Neuronal stem cell (in vitro differentiated cells): ENCODE measurements around the gene NQO2.

ENCODE experiments used
- DNase-seq: peaks from one replicate; pipeline ENCODE4 v3.0.0-alpha.2; 2013; ENCODE audit warnings: low spot score
- H2AFZ ChIP-seq: one replicate; pipeline ENCODE4 v1.6.1; 2013; ENCODE audit warnings: mild to moderate bottlenecking, low read length, inconsistent platforms
- H2AK5ac ChIP-seq: 2 replicates; pipeline ENCODE4 v1.6.1; 2013; ENCODE audit warnings: low read depth, mild to moderate bottlenecking, inconsistent platforms, low read length, moderate library complexity, mixed read lengths
- H2BK120ac ChIP-seq: 2 replicates; pipeline ENCODE4 v1.6.1; 2013; ENCODE audit warnings: low read depth, mild to moderate bottlenecking, inconsistent platforms, low read length, moderate library complexity, mixed read lengths
- H2BK12ac ChIP-seq: one replicate; pipeline ENCODE4 v1.6.1; 2013; ENCODE audit warnings: low read length, inconsistent platforms
- H2BK15ac ChIP-seq: 2 replicates; pipeline ENCODE4 v1.6.1; 2013; ENCODE audit warnings: mild to moderate bottlenecking, low read length, inconsistent platforms, mixed read lengths
- H2BK5ac ChIP-seq: one replicate; pipeline ENCODE4 v1.6.1; 2013; ENCODE audit warnings: inconsistent platforms, mild to moderate bottlenecking, low read length, moderate library complexity
- H3K14ac ChIP-seq: one replicate; pipeline ENCODE4 v1.6.1; 2013; ENCODE audit warnings: low read length, inconsistent platforms
- H3K18ac ChIP-seq: 2 replicates; pipeline ENCODE4 v1.6.1; 2013; ENCODE audit warnings: low read length, inconsistent platforms
- H3K23ac ChIP-seq: 2 replicates; pipeline ENCODE4 v1.6.1; 2013; ENCODE audit warnings: low read depth, mild to moderate bottlenecking, mixed read lengths, low read length, inconsistent platforms; ENCODE audit not compliant: poor library complexity
- H3K27ac ChIP-seq: replicated peaks from 3 replicates; pipeline ENCODE4 v1.5.1; 2013; ENCODE audit warnings: low read length, inconsistent platforms
- H3K27me3 ChIP-seq, 3 experiments: 2 replicates each; pipeline ENCODE4 v1.6.1; 2013; ENCODE audit warnings: low read length in 3 of 3, mild to moderate bottlenecking in 2 of 3, inconsistent platforms in 1 of 3, low read depth in 1 of 3, mixed read lengths in 1 of 3, moderate library complexity in 1 of 3; ENCODE audit not compliant: control insufficient read depth in 3 of 3, insufficient read depth in 3 of 3
- H3K36me3 ChIP-seq, 2 donors: replicated peaks in 1 of 2; 2 replicates each; pipeline ENCODE4 v1.6.1; 2013; ENCODE audit warnings: low read length in 2 of 2; ENCODE audit not compliant: control insufficient read depth in 2 of 2, insufficient read depth in 2 of 2
- H3K4ac ChIP-seq: 2 replicates; pipeline ENCODE4 v1.6.1; 2013; ENCODE audit warnings: inconsistent platforms, mild to moderate bottlenecking, low read length, moderate library complexity
- H3K4me1 ChIP-seq, 2 donors: 1 replicate in 1 of 2; 2 replicates in 1 of 2; pipeline ENCODE4 v1.6.1; 2013; ENCODE audit warnings: low read length in 2 of 2, low read depth in 1 of 2; ENCODE audit not compliant: control insufficient read depth in 2 of 2, insufficient read depth in 1 of 2
- H3K4me2 ChIP-seq: one replicate; pipeline ENCODE4 v1.6.1; 2013; ENCODE audit warnings: mild to moderate bottlenecking, low read length, inconsistent platforms; ENCODE audit not compliant: insufficient read depth, poor library complexity, severe bottlenecking
- H3K4me3 ChIP-seq, 2 donors: 2 replicates each; pipeline ENCODE4 v1.5.1; 2013; ENCODE audit warnings: low read length in 2 of 2, mild to moderate bottlenecking in 2 of 2, inconsistent platforms in 1 of 2, moderate library complexity in 1 of 2
- H3K79me1 ChIP-seq: one replicate; pipeline ENCODE4 v1.6.1; 2013; ENCODE audit warnings: low read depth, mild to moderate bottlenecking, inconsistent platforms, low read length, moderate library complexity
- H3K9ac ChIP-seq: one replicate; pipeline ENCODE4 v1.6.1; 2013; ENCODE audit warnings: mild to moderate bottlenecking, low read depth, low read length, inconsistent platforms; ENCODE audit not compliant: poor library complexity
- H3K9me3 ChIP-seq, 2 donors: replicated peaks in 1 of 2; 2 replicates each; pipeline versions ENCODE3 to v1.6.1; 2013; ENCODE audit warnings: low read length in 2 of 2, mild to moderate bottlenecking in 2 of 2, inconsistent platforms in 1 of 2, low read depth in 1 of 2, mixed read lengths in 1 of 2, moderate library complexity in 1 of 2; ENCODE audit not compliant: control insufficient read depth in 2 of 2, insufficient read depth in 1 of 2
- H4K8ac ChIP-seq: one replicate; pipeline ENCODE4 v1.6.1; 2013; ENCODE audit warnings: low read depth, mild to moderate bottlenecking, inconsistent platforms, low read length, moderate library complexity
- H4K91ac ChIP-seq: one replicate; pipeline ENCODE4 v1.6.1; 2013; ENCODE audit warnings: low read length, low read depth, mild to moderate bottlenecking, inconsistent platforms; ENCODE audit not compliant: poor library complexity
- WGBS, 2 donors: extraction: QIAGEN DNeasy Blood & Tissue Kit; methylation state at CpG; one replicate each; pipeline ENCODE4 v1.1.7; 2013; ENCODE audit warnings: missing lambda C conversion rate in 2 of 2, mixed read lengths in 1 of 2; ENCODE audit not compliant: insufficient read length in 2 of 2, insufficient replicate concordance in 1 of 2; ENCODE audit errors: extremely low coverage in 2 of 2; 5-methylcytosine and 5-hydroxymethylcytosine counted together

Gene NQO2

GRCh38 chr6:2977799-2978590 is 21.7 kb upstream of the NQO2 start:
- H3K4me1 ChIP-seq, result peaks cover 0 to 9% of the 10 kb centered on the region in 2 donors
- DNase-seq, result no peak
- no peak overlapping the region for H2BK15ac ChIP-seq
- no peak overlapping the region for H4K8ac ChIP-seq
- no peak overlapping the region for H3K4ac ChIP-seq
- no peak overlapping the region for H2AK5ac ChIP-seq
- no peak overlapping the region for H3K18ac ChIP-seq
- no peak overlapping the region for H4K91ac ChIP-seq
- H2BK5ac ChIP-seq, result no peak overlapping the region
- no peak overlapping the region for H3K4me2 ChIP-seq
- H3K27ac ChIP-seq, result no peak overlapping the region
- no peaks in the 10 kb centered on the region for H3K79me1 ChIP-seq
- WGBS, 2 donors, result no CpG with 5 or more reads among the region's 3 CpGs
- H3K36me3 ChIP-seq, result no peaks in the 10 kb centered on the region
- H3K9me3 ChIP-seq, result no peaks in the 10 kb centered on the region
- no peak overlapping the region for H3K23ac ChIP-seq
- H3K27me3 ChIP-seq, result no peaks in the 10 kb centered on the region
- no peak overlapping the region for H3K4me3 ChIP-seq
- H2AFZ ChIP-seq, result no peak overlapping the region
- no peak overlapping the region for H3K14ac ChIP-seq
- no peak overlapping the region for H2BK12ac ChIP-seq
- H3K9ac ChIP-seq, result no peak overlapping the region
- no peak overlapping the region for H2BK120ac ChIP-seq

GRCh38 chr6:2978923-2979322 is 20.8 kb upstream of the NQO2 start:
- no peak overlapping the region for H2BK15ac ChIP-seq
- H3K4me3 ChIP-seq, result no peak overlapping the region
- no peak overlapping the region for H2BK12ac ChIP-seq
- no peaks in the 10 kb centered on the region for H3K79me1 ChIP-seq
- H2AFZ ChIP-seq, result no peak overlapping the region
- no peak overlapping the region for H4K8ac ChIP-seq
- no peaks in the 10 kb centered on the region for H3K9me3 ChIP-seq
- no peak overlapping the region for H3K23ac ChIP-seq
- no peaks in the 10 kb centered on the region for H3K36me3 ChIP-seq
- H3K4me1 ChIP-seq, result peaks cover 0 to 9% of the 10 kb centered on the region in 2 donors
- no peak overlapping the region for H3K27ac ChIP-seq
- H3K9ac ChIP-seq, result no peak overlapping the region
- no CpG with 5 or more reads among the region's 4 CpGs for WGBS, 2 donors
- DNase-seq, result no peak
- no peak overlapping the region for H3K18ac ChIP-seq
- H2BK5ac ChIP-seq, result no peak overlapping the region
- H3K14ac ChIP-seq, result no peak overlapping the region
- no peak overlapping the region for H2AK5ac ChIP-seq
- no peak overlapping the region for H3K4me2 ChIP-seq
- H3K27me3 ChIP-seq, result no peaks in the 10 kb centered on the region
- no peak overlapping the region for H4K91ac ChIP-seq
- no peak overlapping the region for H3K4ac ChIP-seq
- no peak overlapping the region for H2BK120ac ChIP-seq

- Histone ChIP-seq H3K4me2 (no peak overlapping the region), H3K79me1 (no peaks in the 10 kb centered on the region), H3K4me1 (peaks cover 1 to 9% of the 10 kb centered on the region in 2 donors), H3K9ac (no peak overlapping the region), H2BK15ac (no peak overlapping the region), H4K8ac (no peak overlapping the region), H3K9me3 (no peaks in the 10 kb centered on the region), H3K27ac (no peak overlapping the region), H3K4me3 (no peak overlapping the region), H3K14ac (no peak overlapping the region), H4K91ac (no peak overlapping the region), H3K27me3 (no peaks in the 10 kb centered on the region), H2AK5ac (no peak overlapping the region), H2BK12ac (no peak overlapping the region), H3K36me3 (no peaks in the 10 kb centered on the region), H3K18ac (no peak overlapping the region), H3K4ac (no peak overlapping the region), H2BK5ac (no peak overlapping the region), H2BK120ac (no peak overlapping the region), H3K23ac (no peak overlapping the region), H2AFZ (no peak overlapping the region)
- WGBS, 2 donors, result no CpG with 5 or more reads among the region's 2 CpGs
- no peak for DNase-seq
These were observed 19.8 kb upstream of the NQO2 start for GRCh38 chr6:2979819-2980464.

GRCh38 chr6:2980465-2980855 is 19.2 kb upstream of the NQO2 start:
- H3K23ac ChIP-seq, result no peak overlapping the region
- DNase-seq, result no peak
- H3K27me3 ChIP-seq, result no peaks in the 10 kb centered on the region
- no peak overlapping the region for H3K9ac ChIP-seq
- no peak overlapping the region for H3K4me2 ChIP-seq
- no peak overlapping the region for H3K18ac ChIP-seq
- H4K8ac ChIP-seq, result no peak overlapping the region
- no peak overlapping the region for H2BK5ac ChIP-seq
- no peak overlapping the region for H4K91ac ChIP-seq
- H3K4me3 ChIP-seq, result no peak overlapping the region
- WGBS, 2 donors, result no CpG with 5 or more reads among the region's 3 CpGs
- H3K36me3 ChIP-seq, result no peaks in the 10 kb centered on the region
- H2AFZ ChIP-seq, result no peak overlapping the region
- H2BK120ac ChIP-seq, result no peak overlapping the region
- no peak overlapping the region for H2BK12ac ChIP-seq
- H3K4ac ChIP-seq, result no peak overlapping the region
- no peak overlapping the region for H2BK15ac ChIP-seq
- no peak overlapping the region for H3K27ac ChIP-seq
- H3K79me1 ChIP-seq, result no peaks in the 10 kb centered on the region
- no peak overlapping the region for H2AK5ac ChIP-seq
- no peak overlapping the region for H3K14ac ChIP-seq
- H3K9me3 ChIP-seq, result no peaks in the 10 kb centered on the region
- H3K4me1 ChIP-seq, result peaks cover 2 to 9% of the 10 kb centered on the region in 2 donors
